Common myeloid progenitor, CD34-positive (primary cell): ENCODE measurements around the gene CATSPERD.
A peak's percentile ranks its signal among the peaks of the same experiment; 100 is the strongest.

Experiments
- CTCF ChIA-PET: fragments of 350-600 bp; sonication (Branson Sonifier 250); formaldehyde crosslinking; loops from one replicate; lab custom pipeline; 2021; ENCODE audit warnings: antibody characterized with exemption; lab: Charles Lee
- POLR2A ChIA-PET: fragments of 350-600 bp; sonication (Branson Sonifier 250); formaldehyde crosslinking; loops from one replicate; lab custom pipeline; 2021; ENCODE audit warnings: antibody characterized with exemption; lab: Charles Lee
- DNase-seq, 3 donors: peaks; one replicate each; pipeline versions ENCODE4 v3.0.0 to v3.0.0-alpha.2; 2013
- H3K27ac ChIP-seq, 2 experiments: 1 replicate in 1 of 2; 2 replicates in 1 of 2; pipeline ENCODE4 v1.7.0; 2013; ENCODE audit warnings: inconsistent platforms in 2 of 2, low read length in 2 of 2, mild to moderate bottlenecking in 2 of 2, low read depth in 1 of 2, moderate library complexity in 1 of 2; ENCODE audit not compliant: severe bottlenecking in 2 of 2, insufficient read depth in 1 of 2, poor library complexity in 1 of 2
- H3K27me3 ChIP-seq, 5 experiments: replicated peaks in 2 of 5; 1 replicate in 3 of 5; 2 replicates in 2 of 5; pipeline versions ENCODE4 v1.6.1 to v1.7.0; 2013; ENCODE audit warnings: low read length in 4 of 5, mild to moderate bottlenecking in 2 of 5, moderate library complexity in 2 of 5, inconsistent platforms in 1 of 5; ENCODE audit not compliant: insufficient read depth in 5 of 5, control insufficient read depth in 4 of 5
- H3K36me3 ChIP-seq, 4 experiments: 1 replicate in 2 of 4; 2 replicates in 2 of 4; pipeline versions ENCODE4 v1.6.1 to v1.7.0; 2013; ENCODE audit warnings: low read length in 3 of 4, control low read depth in 1 of 4, mild to moderate bottlenecking in 1 of 4; ENCODE audit not compliant: control insufficient read depth in 4 of 4, insufficient read depth in 4 of 4
- H3K4me1 ChIP-seq, 4 experiments: 1 replicate in 3 of 4; 2 replicates in 1 of 4; pipeline versions ENCODE4 v1.6.1 to v1.7.1; 2013; ENCODE audit warnings: low read length in 3 of 4, mild to moderate bottlenecking in 3 of 4, control low read depth in 1 of 4, inconsistent platforms in 1 of 4, moderate library complexity in 1 of 4; ENCODE audit not compliant: control insufficient read depth in 4 of 4, insufficient read depth in 4 of 4; ENCODE audit errors: control extremely low read depth in 1 of 4
- H3K4me3 ChIP-seq, 7 experiments: 1 replicate in 4 of 7; 2 replicates in 3 of 7; pipeline versions ENCODE4 v1.5.1 to v1.7.0; 2013; ENCODE audit warnings: mild to moderate bottlenecking in 7 of 7, low read length in 6 of 7, moderate library complexity in 6 of 7, inconsistent platforms in 2 of 7, low read depth in 2 of 7, control low read depth in 1 of 7; ENCODE audit not compliant: insufficient read depth in 4 of 7, control insufficient read depth in 1 of 7; ENCODE audit errors: extremely low read depth in 1 of 7
- H3K9me3 ChIP-seq, 5 experiments: 1 replicate in 4 of 5; 2 replicates in 1 of 5; pipeline versions ENCODE4 v1.6.1 to v1.7.1; 2013; ENCODE audit warnings: low read length in 4 of 5, mild to moderate bottlenecking in 2 of 5, inconsistent platforms in 1 of 5, low read depth in 1 of 5, moderate library complexity in 1 of 5; ENCODE audit not compliant: control insufficient read depth in 4 of 5, insufficient read depth in 2 of 5; ENCODE audit errors: control extremely low read depth in 1 of 5
- WGBS: methylation state at CpG from one replicate; pipeline ENCODE4 v1.1.5; 2013; ENCODE audit not compliant: insufficient coverage; 5-methylcytosine and 5-hydroxymethylcytosine counted together

The CATSPERD gene

DNA sequence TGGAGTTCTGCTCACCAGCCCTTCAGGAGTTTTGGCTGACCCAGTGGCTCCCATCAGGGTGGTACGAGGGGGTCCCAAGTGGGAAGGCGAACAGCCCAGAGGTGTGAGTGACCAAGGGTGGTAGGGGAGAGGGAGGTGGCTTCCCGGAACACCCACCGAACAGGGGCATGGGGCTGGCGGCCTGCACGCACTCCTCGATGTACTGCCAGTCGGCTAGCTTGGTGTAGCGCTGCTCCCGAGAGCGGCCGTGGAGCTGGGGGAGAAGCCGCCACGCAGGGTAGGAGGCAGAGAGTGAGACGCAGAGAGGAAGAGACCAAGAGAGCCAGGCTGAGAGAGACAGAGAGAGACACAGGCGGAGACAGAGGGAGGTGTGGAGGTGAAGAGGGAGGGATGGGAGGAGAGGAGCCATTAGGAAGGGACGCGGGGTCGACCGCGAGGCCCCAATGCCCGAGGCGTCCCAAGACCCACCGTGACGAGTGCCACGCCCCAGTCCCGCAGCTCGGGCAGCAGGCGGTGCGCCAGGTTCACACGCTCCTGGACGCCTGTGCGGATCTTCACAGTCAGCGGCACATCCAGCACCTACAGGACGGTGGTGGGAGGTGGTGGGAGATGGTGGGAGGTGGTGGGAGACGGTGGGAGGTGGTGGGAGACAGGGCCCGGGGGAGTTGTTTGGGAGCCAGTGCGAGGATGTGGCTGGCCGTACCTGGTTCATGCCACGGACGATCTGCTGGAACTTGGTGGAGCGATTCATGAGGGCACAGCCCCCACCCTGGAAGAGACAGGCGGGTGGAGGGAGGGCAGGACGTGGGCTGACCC, 66.4 kb downstream of the CATSPERD start:
- H3K27ac ChIP-seq: no peak overlapping the region
- H3K36me3 ChIP-seq: peaks cover 4 to 62% (median 42%) of the 10 kb centered on the region in 4 experiments
- H3K4me1 ChIP-seq: peaks cover 3 to 14% (median 10%) of the 10 kb centered on the region in 4 experiments
- CTCF ChIA-PET: no interaction called here
- WGBS: 93% methylated on average over 40 of the region's 44 CpGs
- no peaks in the 10 kb centered on the region for H3K9me3 ChIP-seq
- no peak overlapping the region for H3K4me3 ChIP-seq
- H3K27me3 ChIP-seq: no peaks in the 10 kb centered on the region
- POLR2A ChIA-PET: no interaction called here
- no peak for DNase-seq

DNA sequence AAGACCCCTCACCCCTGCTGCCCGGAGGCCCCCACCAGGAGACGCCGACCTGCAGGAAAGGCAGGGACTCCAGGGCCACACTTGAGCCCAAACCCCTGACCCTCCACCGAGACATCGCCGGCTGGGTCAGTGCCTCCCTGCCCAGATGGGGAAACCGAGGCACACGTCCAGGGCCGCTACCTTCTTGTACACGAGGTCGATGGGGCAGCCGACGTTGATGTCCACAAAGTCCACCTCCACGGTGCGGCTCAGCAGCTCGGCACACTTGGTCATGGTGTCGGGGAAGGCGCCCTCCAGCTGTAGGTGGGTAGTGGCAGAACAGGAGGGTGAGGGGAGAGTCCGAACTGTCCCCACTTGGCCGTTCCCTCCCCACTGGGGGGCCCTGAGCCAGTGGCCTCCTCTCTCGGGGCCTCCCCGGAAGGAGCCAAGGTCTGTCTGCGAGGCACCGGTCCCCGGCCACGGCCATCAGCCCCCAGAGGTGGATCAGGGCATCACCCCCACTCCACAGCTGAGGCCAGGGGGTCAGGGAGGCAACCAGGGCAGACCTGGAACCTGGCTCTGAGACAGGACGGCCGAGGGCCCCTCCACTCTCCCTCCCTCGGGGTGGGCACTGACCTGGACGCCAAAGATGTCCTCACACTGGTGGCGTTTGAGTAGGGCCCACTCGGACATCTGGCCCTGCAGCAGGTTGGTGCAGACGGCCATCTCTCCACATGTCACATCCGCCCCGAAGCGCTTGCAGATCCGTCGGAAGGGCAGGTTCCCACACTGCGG, 67.2 kb downstream of the CATSPERD start:
- H3K27me3 ChIP-seq: no peaks in the 10 kb centered on the region
- peaks cover 3 to 14% (median 10%) of the 10 kb centered on the region in 4 experiments for H3K4me1 ChIP-seq
- DNase-seq: no peak
- no peak overlapping the region for H3K27ac ChIP-seq
- POLR2A ChIA-PET: no interaction called here
- no peaks in the 10 kb centered on the region for H3K9me3 ChIP-seq
- WGBS: 94% methylated on average over 33 of the region's 39 CpGs
- no peak overlapping the region for H3K4me3 ChIP-seq
- CTCF ChIA-PET: no interaction called here
- H3K36me3 ChIP-seq: peaks cover 4 to 62% (median 42%) of the 10 kb centered on the region in 4 experiments

GRCh38 chr19:5788422-5788821, 68.0 kb downstream of the CATSPERD start:
- Histone ChIP-seq H3K27ac (no peak overlapping the region), H3K4me1 (peaks cover 3 to 14% (median 10%) of the 10 kb centered on the region in 4 experiments), H3K4me3 (no peak overlapping the region), H3K27me3 (no peaks in the 10 kb centered on the region), H3K9me3 (no peaks in the 10 kb centered on the region), H3K36me3 (peaks cover 4 to 60% (median 42%) of the 10 kb centered on the region in 4 experiments)
- WGBS: 100% methylated on average over 2 of the region's 5 CpGs
- ChIA-PET POLR2A (interaction anchor here (0.9 kb wide), 1 partner anchor 68 kb away, joined by 4 read pairs; the partner anchor contains the start of gene CATSPERD), CTCF (no interaction called here)
- no peak for DNase-seq

DNA sequence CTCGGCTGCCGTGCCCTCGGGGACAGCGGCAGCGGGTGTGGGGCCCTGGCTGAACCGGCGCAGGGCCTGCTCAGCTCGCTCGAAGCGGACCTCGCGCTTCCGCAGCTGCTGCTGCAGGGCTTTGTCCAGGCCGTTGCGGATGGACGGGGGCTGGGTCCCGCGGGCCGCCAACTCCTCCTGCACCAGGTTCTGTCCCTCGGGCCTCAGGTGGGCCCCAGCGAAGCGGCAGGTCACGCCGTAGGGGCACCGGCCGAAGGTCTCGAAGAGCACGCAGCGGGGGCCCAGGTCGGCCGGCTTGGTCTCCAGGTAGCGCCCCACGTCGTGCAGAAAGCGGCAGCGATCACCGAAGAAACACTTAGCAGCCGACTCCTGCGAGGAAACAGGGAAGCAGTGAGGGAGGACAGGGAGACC, 68.9 kb downstream of the CATSPERD start:
- Histone ChIP-seq H3K4me1 (peaks cover 3 to 14% (median 10%) of the 10 kb centered on the region in 4 experiments), H3K4me3 (no peak overlapping the region), H3K27me3 (no peaks in the 10 kb centered on the region), H3K36me3 (peaks cover 4 to 57% (median 36%) of the 10 kb centered on the region in 4 experiments), H3K9me3 (no peaks in the 10 kb centered on the region), H3K27ac (no peak overlapping the region)
- CTCF ChIA-PET: interaction anchor here (1.3 to 2.9 kb wide), 2 partner anchors 15 to 16 kb away, joined by 4 to 9 read pairs; no protein-coding TSS in a partner anchor
- no peak for DNase-seq
- 97% methylated on average over 35 of the region's 39 CpGs for WGBS
- POLR2A ChIA-PET: interaction anchor here (0.9 kb wide), 1 partner anchor 69 kb away, joined by 4 read pairs; the partner anchor contains the start of gene CATSPERD

DNA sequence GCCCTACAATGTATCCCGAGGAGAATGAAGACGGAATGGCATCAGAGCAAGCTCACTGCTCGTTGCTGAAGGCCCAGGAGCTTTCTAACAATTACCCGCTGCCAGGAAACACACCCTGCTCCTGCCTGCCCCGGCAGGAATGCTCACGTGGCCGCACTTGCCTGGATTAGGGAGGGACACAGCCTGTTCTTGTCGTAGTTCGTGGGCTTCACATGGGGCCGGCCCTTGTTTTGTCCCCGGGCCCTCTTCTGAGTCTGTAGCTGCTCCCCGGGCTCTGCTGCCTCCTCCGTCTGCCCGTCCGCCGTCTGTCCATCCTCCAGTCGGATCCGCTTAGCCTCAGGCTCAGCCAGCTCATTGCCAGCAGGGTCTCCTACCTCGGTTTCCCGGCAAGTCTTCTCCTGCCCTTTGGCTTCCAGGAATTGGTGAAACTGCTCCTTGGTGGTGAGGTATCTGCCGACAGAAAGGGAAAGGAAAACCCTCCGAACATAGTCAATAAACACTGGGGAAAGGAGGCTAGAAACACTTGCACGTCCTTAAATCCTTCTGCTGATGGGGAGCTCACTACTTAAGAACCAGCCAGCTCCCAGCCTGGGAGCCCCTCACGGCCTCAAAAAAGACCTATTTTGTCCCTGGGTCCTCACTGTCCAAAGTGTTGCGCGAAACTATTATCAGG, 69.6 kb downstream of the CATSPERD start:
- Histone ChIP-seq H3K4me3 (peak overlapping the region; percentile 44 to 95 (median 79)), H3K27me3 (no peaks in the 10 kb centered on the region), H3K9me3 (no peaks in the 10 kb centered on the region), H3K27ac (peak overlapping the region in 1 of 2 experiments; percentile 94), H3K36me3 (peaks cover 4 to 50% (median 34%) of the 10 kb centered on the region in 4 experiments), H3K4me1 (peaks cover 3 to 14% (median 10%) of the 10 kb centered on the region in 4 experiments)
- WGBS: 85% methylated on average over 23 of the region's 26 CpGs
- ChIA-PET CTCF (interaction anchor here (1.3 to 2.9 kb wide), 3 partner anchors 14 to 19 kb away, joined by 4 to 9 read pairs (median 5); no protein-coding TSS in a partner anchor), POLR2A (interaction anchor here (1.5 kb wide), 1 partner anchor 38 kb away, joined by 5 read pairs; no protein-coding TSS in a partner anchor)
- no peak for DNase-seq
